Heart right ventricle (tissue), 16 donors: ENCODE data around the gene PRRT1B. TPM values are rescaled to one million over a fixed set of nuclear protein-coding genes. Genes with fewer than 3 reads are reported as not detected.
A peak's percentile ranks its signal among the peaks of the same experiment; 100 is the strongest.

ENCODE experiments used
- ATAC-seq, 8 donors: fragments of 200-7000 bp; cut with Tn5 transposase; one replicate each; pipeline ENCODE4 v1.9.1; 2020; ENCODE audit warnings: mild to moderate bottlenecking in 8 of 8, moderate library complexity in 8 of 8, moderate number of reproducible peaks in 1 of 8
- DNase-seq, 2 donors: peaks; one replicate each; pipeline ENCODE4 v3.0.0-alpha.2; 2020
- H3K27ac ChIP-seq, 10 donors: fragments of 200-600 bp; sonication (generic) in 2 of 10; one replicate each; pipeline versions ENCODE4 v1.5.0 to v1.8.0; 2020 to 2022; ENCODE audit warnings: mild to moderate bottlenecking in 3 of 10
- H3K27me3 ChIP-seq, 7 donors: fragments of 200-600 bp; one replicate each; pipeline ENCODE4 v1.8.0; 2021 to 2022; ENCODE audit warnings: mild to moderate bottlenecking in 2 of 7
- H3K36me3 ChIP-seq, 9 donors: fragments of 200-600 bp; sonication (generic) in 1 of 9; one replicate each; pipeline versions ENCODE4 v1.5.0 to v1.8.0; 2020 to 2022; ENCODE audit warnings: mild to moderate bottlenecking in 2 of 9
- H3K4me1 ChIP-seq, 9 donors: fragments of 200-600 bp; sonication (generic) in 1 of 9; one replicate each; pipeline versions ENCODE4 v1.5.0 to v1.8.0; 2020 to 2022; ENCODE audit warnings: mild to moderate bottlenecking in 4 of 9
- H3K4me3 ChIP-seq, 10 donors: fragments of 200-600 bp; sonication (generic) in 2 of 10; one replicate each; pipeline versions ENCODE4 v1.5.0 to v1.8.0; 2020 to 2022; ENCODE audit warnings: mild to moderate bottlenecking in 7 of 10, moderate library complexity in 2 of 10
- H3K9me3 ChIP-seq, 11 donors: fragments of 200-600 bp in 10 of 11; sonication (generic) in 2 of 11; one replicate each; pipeline versions ENCODE4 v1.5.0 to v1.8.0; 2013 to 2022; ENCODE audit warnings: mild to moderate bottlenecking in 2 of 11, control low read depth in 1 of 11, moderate library complexity in 1 of 11
- CTCF ChIP-seq, 9 donors: fragments of 200-600 bp; sonication (generic) in 2 of 9; IDR thresholded peaks; one replicate each; pipeline versions ENCODE4 v1.5.0 to v1.8.0; 2021 to 2022; ENCODE audit warnings: antibody characterized with exemption in 9 of 9, mild to moderate bottlenecking in 5 of 9, moderate library complexity in 1 of 9
- WGBS, 2 donors: extraction: QIAGEN DNeasy Blood & Tissue Kit; methylation state at CpG; one replicate each; pipeline ENCODE4 v1.1.7; 2013; ENCODE audit warnings: inconsistent platforms in 1 of 2; 5-methylcytosine and 5-hydroxymethylcytosine counted together
- intact Hi-C, 10 donors: fragments of 100-400 bp; cut with DNase I; formaldehyde crosslinking; loops; one replicate each; pipeline versions ENCODE4 v1.11.1 to v1.14.2; 2022
- polyA plus RNA-seq, 2 donors: library from polyadenylated mRNA; stranded (reverse); fragments of 200-250 nt; gene quantifications; one replicate each; pipeline ENCODE4 v1.2.3, GENCODE V29; 2013
- total RNA-seq, 10 donors: library from RNA; stranded (reverse); fragmentation: NEBNext Ultra II Directional in 3 of 10; extraction: Animal tissue kit (Norgen Biotek cat#: 25700) in 3 of 10; gene quantifications; one replicate each; pipeline versions ENCODE4 v1.2.1 to v1.2.4, GENCODE V29; 2021 to 2023
- donor health status: Arrhythmogenic right ventricular cardiomyopathy.
- donor health status: ischemic (EF 13 %, LVEDD 7.1; RV severe dilation, severe dysfunction).
- donor health status: healthy with polysubstance abuse.
- donor health status: DM: no; HTN: yes; CAD: no.
- donor health status: DM: no; HTN: no; CAD: no.
- donor health status: ischemic (EF 25% LVEDD 6.9; RV normal size, moderate dysfunction).
- donor health status: ischemic (EF 25% LVEDD 5.7; RV mildly dilated, moderate dysfunction).
- donor health status: healthy.
- donor health status: DM: yes; HTN: yes; CAD: no.
- donor health status: Ischemic cardiomyopathy.
- donor health status: ischemic (EF 35%, LVEDD 5.7; RV mildly dilated, moderate dysfunction).
- donor health status: nonischemic (EF 11% LVEDD 7.7; RV severe dilation, severe dysfunction).
- donor health status: DM: yes; HTN: yes; CAD: no.
- donor health status: PGD.
- donor health status: ischemic (EF 29% LVEDD 5.4; RV normal size, mild dysfunction).
- donor health status: nonischemic (EF 23%, LVEDD 6.1; RV moderate dilation, normal function).

PRRT1B gene
- total and polyA plus RNA-seq, 12 donors, result not detected

- H3K4me3 ChIP-seq, result no peak overlapping the region
- DNase-seq, result no peak
- intact Hi-C loops, result no loop called here
- no peaks in the 10 kb centered on the region for H3K9me3 ChIP-seq
- H3K4me1 ChIP-seq, result no peaks in the 10 kb centered on the region
- peaks cover 0 to 62% (median 46%) of the 10 kb centered on the region in 7 donors for H3K27me3 ChIP-seq
- H3K36me3 ChIP-seq, result no peaks in the 10 kb centered on the region
- no peak for TF ChIP-seq CTCF (IDR thresholded peaks at IDR 0.05)
- H3K27ac ChIP-seq, result no peak overlapping the region
- ATAC-seq, result no peak
- 31 to 41% methylated on average over 36 to 60 of the region's 60 CpGs for WGBS, 2 donors
These were observed 8.9 kb downstream of the PRRT1B start for GRCh38 chr9:131554087-131554842.

GRCh38 chr9:131554843-131555351 lies 9.6 kb downstream of the PRRT1B start:
- DNase-seq, result no peak
- peaks cover 0 to 1% (median 0%) of the 10 kb centered on the region in 11 donors for H3K9me3 ChIP-seq
- peaks cover 0 to 56% (median 39%) of the 10 kb centered on the region in 7 donors for H3K27me3 ChIP-seq
- no peaks in the 10 kb centered on the region for H3K36me3 ChIP-seq
- no peak overlapping the region for H3K27ac ChIP-seq
- intact Hi-C loops, result no loop called here
- no peak overlapping the region for H3K4me3 ChIP-seq
- TF ChIP-seq CTCF (IDR thresholded peaks at IDR 0.05), result no peak
- H3K4me1 ChIP-seq, result no peaks in the 10 kb centered on the region
- 26 to 34% methylated on average over 47 to 54 of the region's 54 CpGs for WGBS, 2 donors
- no peak for ATAC-seq

GRCh38 chr9:131555841-131556673 lies 10.7 kb downstream of the PRRT1B start:
- Histone ChIP-seq H3K27ac (no peak overlapping the region), H3K9me3 (peaks cover 0 to 7% (median 0%) of the 10 kb centered on the region in 11 donors), H3K36me3 (no peaks in the 10 kb centered on the region), H3K4me1 (no peaks in the 10 kb centered on the region), H3K27me3 (peaks cover 0 to 48% (median 38%) of the 10 kb centered on the region in 7 donors), H3K4me3 (no peak overlapping the region)
- DNase-seq (no peak), ATAC-seq (peak in 4 of 8 donors; percentile 18 to 29 (median 25))
- no peak for TF ChIP-seq CTCF (IDR thresholded peaks at IDR 0.05)
- intact Hi-C loops, result no loop called here
- WGBS, 2 donors, result 83% methylated on average over 15 of the region's 15 CpGs

GRCh38 chr9:131557855-131558548 lies 12.7 kb downstream of the PRRT1B start:
- Histone ChIP-seq H3K27ac (no peak overlapping the region), H3K27me3 (peaks cover 0 to 35% (median 29%) of the 10 kb centered on the region in 7 donors), H3K36me3 (no peaks in the 10 kb centered on the region), H3K9me3 (peaks cover 0 to 20% (median 0%) of the 10 kb centered on the region in 11 donors), H3K4me1 (no peaks in the 10 kb centered on the region), H3K4me3 (no peak overlapping the region)
- ATAC-seq (peak in 3 of 8 donors; percentile 19 to 43 (median 20)), DNase-seq (no peak)
- 94 to 95% methylated on average over 24 to 25 of the region's 25 CpGs for WGBS, 2 donors
- TF ChIP-seq CTCF (IDR thresholded peaks at IDR 0.05), result no peak
- intact Hi-C loops, result no loop called here
